C4-2B (cell line): ENCODE measurements around the gene ZNF423.

Experiments
- ZFX ChIP-seq: fragments of 450-650 bp; IDR thresholded peaks from 2 replicates; pipeline ENCODE4 v1.6.1; 2017
- TF ChIP-seq, protein P1 (sequence below): fragments of 450-650 bp; conservative IDR thresholded peaks from 2 replicates; pipeline ENCODE4 v1.5.1; 2017; ENCODE audit warnings: mild to moderate bottlenecking

DNA sequence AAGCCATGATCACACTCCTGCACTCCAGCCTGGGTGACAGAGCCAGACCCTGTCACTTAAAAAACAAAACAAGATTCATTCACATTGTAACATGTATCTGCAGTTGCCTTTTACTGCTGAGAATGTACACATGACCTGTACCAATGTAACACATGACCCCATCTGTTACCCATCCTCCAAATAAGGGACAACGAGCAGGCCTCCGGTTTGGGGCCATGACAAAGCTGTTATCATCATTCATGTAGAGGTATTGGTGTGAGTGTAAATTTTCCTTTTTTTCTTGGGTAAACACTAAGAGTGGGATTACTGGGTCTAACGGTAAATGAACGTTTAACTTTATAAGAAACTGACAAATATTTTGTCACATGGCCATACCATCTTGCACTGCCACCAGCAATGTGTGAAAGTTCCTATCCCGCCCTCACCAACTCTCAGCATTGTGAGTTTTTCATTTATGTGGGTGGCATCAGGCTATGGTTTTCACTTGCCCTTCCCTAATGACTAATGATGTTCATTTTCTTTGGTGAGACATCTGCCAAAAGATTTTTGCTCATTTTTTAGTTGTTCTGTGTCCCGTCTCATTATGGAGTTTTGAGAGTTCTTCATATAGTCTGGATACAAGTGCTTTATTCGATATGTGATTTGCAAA, 336.8 kb downstream of the ZNF423 start:
- TF ChIP-seq, protein P1, sequence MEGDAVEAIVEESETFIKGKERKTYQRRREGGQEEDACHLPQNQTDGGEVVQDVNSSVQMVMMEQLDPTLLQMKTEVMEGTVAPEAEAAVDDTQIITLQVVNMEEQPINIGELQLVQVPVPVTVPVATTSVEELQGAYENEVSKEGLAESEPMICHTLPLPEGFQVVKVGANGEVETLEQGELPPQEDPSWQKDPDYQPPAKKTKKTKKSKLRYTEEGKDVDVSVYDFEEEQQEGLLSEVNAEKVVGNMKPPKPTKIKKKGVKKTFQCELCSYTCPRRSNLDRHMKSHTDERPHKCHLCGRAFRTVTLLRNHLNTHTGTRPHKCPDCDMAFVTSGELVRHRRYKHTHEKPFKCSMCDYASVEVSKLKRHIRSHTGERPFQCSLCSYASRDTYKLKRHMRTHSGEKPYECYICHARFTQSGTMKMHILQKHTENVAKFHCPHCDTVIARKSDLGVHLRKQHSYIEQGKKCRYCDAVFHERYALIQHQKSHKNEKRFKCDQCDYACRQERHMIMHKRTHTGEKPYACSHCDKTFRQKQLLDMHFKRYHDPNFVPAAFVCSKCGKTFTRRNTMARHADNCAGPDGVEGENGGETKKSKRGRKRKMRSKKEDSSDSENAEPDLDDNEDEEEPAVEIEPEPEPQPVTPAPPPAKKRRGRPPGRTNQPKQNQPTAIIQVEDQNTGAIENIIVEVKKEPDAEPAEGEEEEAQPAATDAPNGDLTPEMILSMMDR = no peak
- no peak for TF ChIP-seq ZFX
